Testis (tissue), 2 donors: ENCODE results near the gene LYVE1.

Experiments used
- POLR2A ChIP-seq: fragments of 450-650 bp; IDR thresholded peaks from one replicate; pipeline ENCODE4 v1.6.1; 2017; ENCODE audit warnings: antibody characterized with exemption, mild to moderate bottlenecking, moderate library complexity
- TF ChIP-seq, protein P1 (sequence below), 3 experiments: fragments of 450-650 bp in 2 of 3; fragments of 200-600 bp in 1 of 3; sonication (generic) in 1 of 3; IDR thresholded peaks; one replicate each; pipeline ENCODE4 v1.5.1; 2016 to 2019; ENCODE audit warnings: antibody characterized with exemption in 3 of 3, mild to moderate bottlenecking in 2 of 3, moderate library complexity in 1 of 3

DNA sequence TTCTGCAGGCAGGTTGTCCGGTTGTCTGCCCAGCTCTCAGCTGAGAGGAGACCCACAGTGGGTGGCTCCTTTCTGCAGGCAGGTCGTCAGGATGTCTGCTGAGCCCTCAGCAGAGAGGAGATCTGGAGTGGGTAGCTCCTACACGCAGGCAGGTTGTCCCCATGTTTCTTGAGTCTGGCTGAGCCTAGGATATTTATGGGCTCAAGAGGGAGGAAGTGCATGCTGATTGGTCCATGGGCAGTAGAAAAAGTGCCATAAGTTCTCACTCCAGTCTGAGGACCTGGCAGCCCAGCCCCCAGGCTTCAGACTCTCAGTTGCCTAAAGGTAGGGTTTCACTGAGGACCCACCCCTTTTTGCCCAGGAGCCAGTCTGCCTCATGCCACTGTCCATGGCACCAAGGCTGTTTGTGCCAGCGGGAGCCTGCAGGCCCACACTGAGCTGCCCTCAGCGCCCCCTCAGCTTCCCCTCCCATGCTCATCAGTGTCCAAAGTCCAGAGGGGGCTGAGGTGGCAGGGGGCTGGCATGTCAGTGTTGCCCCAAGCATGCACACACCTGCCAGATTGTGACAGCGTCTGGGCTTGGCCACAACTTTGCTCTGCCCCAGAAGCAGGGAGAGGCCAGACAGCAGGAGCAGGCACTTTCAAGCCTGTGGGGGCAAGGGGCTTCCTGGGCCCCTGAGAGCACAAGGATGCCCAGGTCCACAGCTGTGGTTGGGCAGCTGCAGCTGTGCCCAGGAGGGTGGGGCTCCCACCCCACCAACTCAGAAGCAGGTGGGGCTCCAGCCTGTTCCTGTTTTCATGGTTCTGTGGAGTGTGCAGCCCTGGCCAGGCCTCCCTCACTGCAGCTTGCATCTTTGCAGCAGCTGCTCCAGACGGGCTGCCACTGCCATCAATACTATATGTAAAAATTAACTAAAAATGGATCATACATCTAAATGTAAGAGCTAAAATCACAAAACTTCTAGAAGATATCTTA lies 23.7 kb downstream of the LYVE1 start:
- no peak for TF ChIP-seq POLR2A
- TF ChIP-seq, protein P1, sequence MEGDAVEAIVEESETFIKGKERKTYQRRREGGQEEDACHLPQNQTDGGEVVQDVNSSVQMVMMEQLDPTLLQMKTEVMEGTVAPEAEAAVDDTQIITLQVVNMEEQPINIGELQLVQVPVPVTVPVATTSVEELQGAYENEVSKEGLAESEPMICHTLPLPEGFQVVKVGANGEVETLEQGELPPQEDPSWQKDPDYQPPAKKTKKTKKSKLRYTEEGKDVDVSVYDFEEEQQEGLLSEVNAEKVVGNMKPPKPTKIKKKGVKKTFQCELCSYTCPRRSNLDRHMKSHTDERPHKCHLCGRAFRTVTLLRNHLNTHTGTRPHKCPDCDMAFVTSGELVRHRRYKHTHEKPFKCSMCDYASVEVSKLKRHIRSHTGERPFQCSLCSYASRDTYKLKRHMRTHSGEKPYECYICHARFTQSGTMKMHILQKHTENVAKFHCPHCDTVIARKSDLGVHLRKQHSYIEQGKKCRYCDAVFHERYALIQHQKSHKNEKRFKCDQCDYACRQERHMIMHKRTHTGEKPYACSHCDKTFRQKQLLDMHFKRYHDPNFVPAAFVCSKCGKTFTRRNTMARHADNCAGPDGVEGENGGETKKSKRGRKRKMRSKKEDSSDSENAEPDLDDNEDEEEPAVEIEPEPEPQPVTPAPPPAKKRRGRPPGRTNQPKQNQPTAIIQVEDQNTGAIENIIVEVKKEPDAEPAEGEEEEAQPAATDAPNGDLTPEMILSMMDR (IDR thresholded peaks at IDR 0.05) = no peak
